Kidney epithelial cell (primary cell): Measurements from ENCODE around the gene RPS6KA1. TPM values are rescaled to one million over a fixed set of nuclear protein-coding genes. Genes with fewer than 3 reads are reported as not detected.

Source experiments
- DNase-seq: peaks from one replicate; pipeline ENCODE4 v3.0.0-alpha.2; 2010; ENCODE audit warnings: low read depth
- H3K27me3 ChIP-seq: 2 replicates; pipeline ENCODE4 v1.6.0; 2011; ENCODE audit warnings: low read length; ENCODE audit not compliant: control insufficient read depth, insufficient read depth
- H3K36me3 ChIP-seq: 2 replicates; pipeline ENCODE4 v1.5.1; 2011; ENCODE audit warnings: low read length; ENCODE audit not compliant: control insufficient read depth, insufficient read depth
- H3K4me3 ChIP-seq: 2 replicates; pipeline ENCODE4 v1.5.1; 2011; ENCODE audit warnings: low read depth, mild to moderate bottlenecking, control low read depth, low read length
- CTCF ChIP-seq: IDR thresholded peaks from 2 replicates; pipeline ENCODE4 v1.5.1; 2011; ENCODE audit warnings: mild to moderate bottlenecking, moderate library complexity, low read length, control low read depth, inconsistent platforms; ENCODE audit not compliant: insufficient read depth, poor library complexity, severe bottlenecking
- total RNA-seq: library from RNA; depleted of rRNA; stranded (reverse); fragments of >200 nt; gene quantifications from 2 replicates; pipeline ENCODE4 v1.2.3, GENCODE V29; 2015

RPS6KA1 gene
- total RNA-seq, 1 donor from 2014 or later = 48.1 TPM

- DNase-seq = no peak
Measured at GRCh38 chr1:26552720-26553119, 23.2 kb downstream of the RPS6KA1 start.

GRCh38 chr1:26553942-26554682, 24.6 kb downstream of the RPS6KA1 start:
- DNase-seq = no peak
- TF ChIP-seq CTCF = no peak
- Histone ChIP-seq H3K27me3 (no peaks in the 10 kb centered on the region), H3K4me3 (no peak overlapping the region), H3K36me3 (no peaks in the 10 kb centered on the region)

More at GRCh38 chr1:26552720-26553119, 23.2 kb downstream of the RPS6KA1 start:
- Histone ChIP-seq H3K36me3 (no peaks in the 10 kb centered on the region), H3K4me3 (no peak overlapping the region), H3K27me3 (no peaks in the 10 kb centered on the region)
- no peak for TF ChIP-seq CTCF

- no peaks in the 10 kb centered on the region for H3K36me3 ChIP-seq
Measured at GRCh38 chr1:26554781-26555180, 25.2 kb downstream of the RPS6KA1 start.

GRCh38 chr1:26555550-26555981, 26.0 kb downstream of the RPS6KA1 start:
- no peak for DNase-seq
- Histone ChIP-seq H3K36me3 (no peaks in the 10 kb centered on the region), H3K27me3 (no peaks in the 10 kb centered on the region), H3K4me3 (no peak overlapping the region)
- no peak for TF ChIP-seq CTCF

More at GRCh38 chr1:26554781-26555180, 25.2 kb downstream of the RPS6KA1 start:
- H3K4me3 ChIP-seq = no peak overlapping the region
- TF ChIP-seq CTCF = no peak
- H3K27me3 ChIP-seq = no peaks in the 10 kb centered on the region
- DNase-seq = no peak

- no peak overlapping the region for H3K4me3 ChIP-seq
- H3K27me3 ChIP-seq = no peaks in the 10 kb centered on the region
- no peak for TF ChIP-seq CTCF
- DNase-seq = no peak
- H3K36me3 ChIP-seq = no peaks in the 10 kb centered on the region
Measured at GRCh38 chr1:26556111-26556510, 26.6 kb downstream of the RPS6KA1 start.

- no peak for DNase-seq
- no peak overlapping the region for H3K4me3 ChIP-seq
- no peaks in the 10 kb centered on the region for H3K27me3 ChIP-seq
- H3K36me3 ChIP-seq = no peaks in the 10 kb centered on the region
- no peak for TF ChIP-seq CTCF
Measured at GRCh38 chr1:26557008-26557407, 27.4 kb downstream of the RPS6KA1 start.
